HEK293T (cell line): ENCODE results near the gene STON2.

Experiments used
- CTCF ChIA-PET: fragments of 350-600 bp; formaldehyde crosslinking; extraction: SDS; loops from one replicate; lab custom pipeline; 2021; ENCODE audit warnings: antibody characterized with exemption, inconsistent platforms; lab: Yijun Ruan, JAX
- POLR2A ChIA-PET: fragments of 350-600 bp; formaldehyde crosslinking; extraction: SDS; loops from one replicate; lab custom pipeline; 2020; ENCODE audit warnings: antibody characterized with exemption, inconsistent platforms; lab: Yijun Ruan, JAX
- DNase-seq: peaks from one replicate; pipeline ENCODE4 v3.0.0; 2012; ENCODE audit warnings: mixed read lengths; ENCODE audit errors: extremely low spot score
- ARNT ChIP-seq: fragments of 450-650 bp; IDR thresholded peaks from 2 replicates; pipeline ENCODE4 v1.6.1; 2017; ENCODE audit warnings: mild to moderate bottlenecking
- BHLHE40 ChIP-seq: fragments of 450-650 bp; IDR thresholded peaks from 2 replicates; pipeline ENCODE4 v1.6.1; 2016; ENCODE audit warnings: mild to moderate bottlenecking, moderate library complexity, borderline replicate concordance
- CTBP1 ChIP-seq: fragments of 450-650 bp; IDR thresholded peaks from 2 replicates; pipeline ENCODE4 v1.6.1; 2016; ENCODE audit warnings: borderline replicate concordance
- ELF4 ChIP-seq: fragments of 450-650 bp; IDR thresholded peaks from 2 replicates; pipeline ENCODE4 v1.6.1; 2017; ENCODE audit warnings: antibody characterized with exemption
- FOXA1 ChIP-seq: fragments of 450-650 bp; IDR thresholded peaks from 2 replicates; pipeline ENCODE4 v1.6.1; 2016; ENCODE audit warnings: mild to moderate bottlenecking
- FOXK2 ChIP-seq: fragments of 450-650 bp; IDR thresholded peaks from 2 replicates; pipeline ENCODE4 v1.6.1; 2016; ENCODE audit warnings: mild to moderate bottlenecking
- FOXM1 ChIP-seq: fragments of 450-650 bp; IDR thresholded peaks from 2 replicates; pipeline ENCODE4 v1.6.1; 2017; ENCODE audit warnings: mild to moderate bottlenecking, borderline replicate concordance
- HDGF ChIP-seq: fragments of 450-650 bp; IDR thresholded peaks from 2 replicates; pipeline ENCODE4 v1.6.1; 2017; ENCODE audit warnings: antibody characterized with exemption, borderline replicate concordance
- L3MBTL2 ChIP-seq: fragments of 450-650 bp; conservative IDR thresholded peaks from 2 replicates; pipeline ENCODE4 v1.6.1; 2016; ENCODE audit warnings: mild to moderate bottlenecking
- LEF1 ChIP-seq: fragments of 450-650 bp; IDR thresholded peaks from 2 replicates; pipeline ENCODE4 v1.6.1; 2017; ENCODE audit warnings: mild to moderate bottlenecking, borderline replicate concordance
- NFRKB ChIP-seq: fragments of 450-650 bp; IDR thresholded peaks from 2 replicates; pipeline ENCODE4 v1.6.1; 2016; ENCODE audit warnings: mild to moderate bottlenecking, moderate library complexity
- SP1 ChIP-seq: fragments of 450-650 bp; IDR thresholded peaks from 2 replicates; pipeline ENCODE4 v1.6.1; 2017
- SUZ12 ChIP-seq: fragments of 450-650 bp; IDR thresholded peaks from 2 replicates; pipeline ENCODE4 v1.6.1; 2016; ENCODE audit warnings: mild to moderate bottlenecking
- TARDBP ChIP-seq: fragments of 450-650 bp; IDR thresholded peaks from 2 replicates; pipeline ENCODE4 v1.6.1; 2016
- ZNF384 ChIP-seq: fragments of 450-650 bp; IDR thresholded peaks from 2 replicates; pipeline ENCODE4 v1.6.1; 2016
- TF ChIP-seq, protein P1 (sequence below): fragments of 450-650 bp; IDR thresholded peaks from 2 replicates; pipeline ENCODE4 v1.6.1; 2016

Gene STON2

DNA sequence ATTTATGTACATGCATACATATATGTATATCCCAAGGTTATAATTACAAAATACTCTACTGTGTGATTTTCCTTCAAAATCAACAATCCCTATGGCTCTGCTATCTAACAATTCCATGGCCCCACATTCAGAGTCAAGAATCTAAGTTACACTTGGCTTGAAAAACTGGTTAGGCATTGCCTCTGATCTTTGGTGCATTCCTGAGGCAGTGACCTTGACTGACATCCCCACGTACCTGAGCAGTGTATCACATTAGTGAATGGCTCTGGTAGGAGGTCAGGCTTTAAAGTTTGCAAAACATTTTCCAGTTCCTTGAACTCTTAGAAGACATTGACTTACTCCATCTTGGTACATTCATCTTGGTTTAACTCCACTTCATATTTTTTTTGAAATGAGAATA, 8.5 kb upstream of the STON2 start:
- no peak for DNase-seq
- ChIA-PET CTCF (no interaction called here), POLR2A (no interaction called here)
- TF ChIP-seq HDGF: no peak
- no peak for TF ChIP-seq ELF4
- TF ChIP-seq BHLHE40: no peak
- TF ChIP-seq ZNF384: no peak
- no peak for TF ChIP-seq ARNT
- TF ChIP-seq FOXK2: no peak
- TF ChIP-seq, protein P1, sequence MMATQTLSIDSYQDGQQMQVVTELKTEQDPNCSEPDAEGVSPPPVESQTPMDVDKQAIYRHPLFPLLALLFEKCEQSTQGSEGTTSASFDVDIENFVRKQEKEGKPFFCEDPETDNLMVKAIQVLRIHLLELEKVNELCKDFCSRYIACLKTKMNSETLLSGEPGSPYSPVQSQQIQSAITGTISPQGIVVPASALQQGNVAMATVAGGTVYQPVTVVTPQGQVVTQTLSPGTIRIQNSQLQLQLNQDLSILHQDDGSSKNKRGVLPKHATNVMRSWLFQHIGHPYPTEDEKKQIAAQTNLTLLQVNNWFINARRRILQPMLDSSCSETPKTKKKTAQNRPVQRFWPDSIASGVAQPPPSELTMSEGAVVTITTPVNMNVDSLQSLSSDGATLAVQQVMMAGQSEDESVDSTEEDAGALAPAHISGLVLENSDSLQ: no peak
- no peak for TF ChIP-seq NFRKB
- TF ChIP-seq L3MBTL2: no peak
- no peak for TF ChIP-seq FOXM1

- no peak for TF ChIP-seq ZNF384
- no peak for TF ChIP-seq ARNT
- no peak for TF ChIP-seq SUZ12
- TF ChIP-seq SP1: no peak
- no peak for TF ChIP-seq FOXM1
- no peak for TF ChIP-seq ELF4
- no peak for TF ChIP-seq BHLHE40
- TF ChIP-seq LEF1: no peak
- TF ChIP-seq, protein P1: no peak
- no peak for TF ChIP-seq FOXA1
- TF ChIP-seq L3MBTL2: no peak
- TF ChIP-seq NFRKB: no peak
- no peak for TF ChIP-seq FOXK2
- no peak for TF ChIP-seq CTBP1
- no peak for DNase-seq
- ChIA-PET CTCF (no interaction called here), POLR2A (no interaction called here)
These were observed 6.7 kb upstream of the STON2 start for GRCh38 chr14:81406863-81407262.

- CTCF ChIA-PET: no interaction called here
- no peak for TF ChIP-seq ZNF384
- no peak for TF ChIP-seq ARNT
- POLR2A ChIA-PET: interaction anchor here (1.1 kb wide), 1 partner anchor 33 kb away, joined by 3 read pairs; no protein-coding TSS in a partner anchor
- DNase-seq: no peak
These were observed 2.0 kb upstream of the STON2 start for GRCh38 chr14:81402123-81402495.

DNA sequence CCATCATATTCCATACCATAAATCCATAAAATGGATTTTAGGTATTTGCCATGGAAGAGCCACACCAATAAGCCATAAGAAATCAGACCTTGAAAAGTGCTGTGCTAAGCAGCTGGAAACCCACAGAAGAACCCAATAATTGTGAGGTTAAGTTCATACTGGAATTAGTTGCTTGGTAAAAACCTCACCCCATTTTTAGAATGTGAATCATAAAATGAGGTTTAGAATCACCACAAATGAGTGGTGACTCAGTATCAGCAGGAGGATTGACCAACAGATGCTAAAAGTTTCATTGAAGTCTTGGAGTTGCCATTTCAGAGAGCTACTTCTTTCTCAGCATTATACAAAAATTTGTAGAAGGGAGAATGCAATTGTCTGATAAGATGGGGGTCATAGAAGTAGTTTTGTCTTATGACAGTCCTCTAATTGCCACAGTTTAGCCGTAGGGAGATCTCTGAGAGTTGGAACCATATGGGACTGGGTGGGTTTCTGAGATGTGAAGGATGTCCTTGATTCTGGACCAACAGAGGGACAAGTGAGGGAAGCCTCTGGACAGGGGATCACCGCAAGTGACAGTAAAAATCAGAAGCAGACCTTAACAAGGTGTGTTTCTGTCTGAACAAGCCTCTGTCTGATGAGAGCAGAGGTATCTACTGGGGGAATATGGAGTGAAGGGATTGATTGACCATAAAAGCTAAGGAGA, 1.4 kb upstream of the STON2 start:
- ChIA-PET CTCF (no interaction called here), POLR2A (interaction anchor here (1.1 kb wide), 1 partner anchor 34 kb away, joined by 3 read pairs; no protein-coding TSS in a partner anchor)
- TF ChIP-seq FOXA1: no peak
- no peak for TF ChIP-seq L3MBTL2
- no peak for TF ChIP-seq BHLHE40
- no peak for TF ChIP-seq ELF4
- TF ChIP-seq NFRKB: no peak
- TF ChIP-seq LEF1: no peak
- no peak for TF ChIP-seq SP1
- no peak for TF ChIP-seq CTBP1
- no peak for DNase-seq

DNA sequence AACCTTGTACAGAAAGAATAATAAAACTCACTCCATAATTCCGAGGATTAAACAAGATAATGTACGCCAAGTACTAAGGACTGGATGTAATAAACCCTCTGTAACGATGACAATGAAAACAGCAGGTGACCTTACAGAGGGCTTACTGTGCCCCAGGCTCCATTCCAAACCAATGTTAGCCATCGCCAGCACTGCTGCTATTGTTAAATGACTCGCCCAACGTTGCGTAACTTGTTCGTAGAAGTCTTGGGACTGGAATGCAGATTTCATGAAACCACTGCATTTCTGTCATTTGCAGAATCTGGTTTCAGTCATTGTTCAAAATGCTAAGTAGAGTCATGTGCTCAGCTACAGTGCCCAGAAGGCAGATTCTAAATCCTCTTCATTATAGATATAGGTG, 728 bp upstream of the STON2 start:
- peak; percentile 43 for DNase-seq
- no peak for TF ChIP-seq FOXM1
- TF ChIP-seq CTBP1: peak; percentile 40; the same call in 1 of the 2 replicates
- ChIA-PET POLR2A (no interaction called here), CTCF (no interaction called here)

GRCh38 chr14:81398196-81398891, 1.8 kb downstream of the STON2 start:
- TF ChIP-seq ARNT (no peak), HDGF (no peak), FOXM1 (no peak), L3MBTL2 (no peak), FOXK2 (no peak), LEF1 (no peak), SP1 (no peak)
- POLR2A ChIA-PET: no interaction called here
- CTCF ChIA-PET: no interaction called here

GRCh38 chr14:81396113-81396512, 4.0 kb downstream of the STON2 start:
- ChIA-PET POLR2A (no interaction called here), CTCF (no interaction called here)
- no peak for DNase-seq
- TF ChIP-seq HDGF (no peak), SUZ12 (no peak), ELF4 (no peak), FOXA1 (no peak), TARDBP (no peak), L3MBTL2 (no peak), LEF1 (no peak), FOXK2 (no peak), FOXM1 (no peak), ARNT (no peak), BHLHE40 (no peak), CTBP1 (no peak), SP1 (no peak), ZNF384 (no peak), NFRKB (no peak)
- TF ChIP-seq, protein P1: no peak

More at GRCh38 chr14:81398196-81398891, 1.8 kb downstream of the STON2 start:
- DNase-seq: no peak
